ENCODE results near the gene PRAMEF14. TPM values are rescaled to one million over a fixed set of nuclear protein-coding genes. Genes with fewer than 3 reads are reported as not detected.
"Not testable (repeated sequence)": the region's sequence is repeated elsewhere in the genome, so short reads cannot be mapped to it uniquely, and the experiment has no call there.

Gene PRAMEF14
- total and polyA plus RNA-seq, 9 of the 15 experiments (the other 6 are each of a cell fraction or from before 2014, with no cell fraction given) = not detected

DNA sequence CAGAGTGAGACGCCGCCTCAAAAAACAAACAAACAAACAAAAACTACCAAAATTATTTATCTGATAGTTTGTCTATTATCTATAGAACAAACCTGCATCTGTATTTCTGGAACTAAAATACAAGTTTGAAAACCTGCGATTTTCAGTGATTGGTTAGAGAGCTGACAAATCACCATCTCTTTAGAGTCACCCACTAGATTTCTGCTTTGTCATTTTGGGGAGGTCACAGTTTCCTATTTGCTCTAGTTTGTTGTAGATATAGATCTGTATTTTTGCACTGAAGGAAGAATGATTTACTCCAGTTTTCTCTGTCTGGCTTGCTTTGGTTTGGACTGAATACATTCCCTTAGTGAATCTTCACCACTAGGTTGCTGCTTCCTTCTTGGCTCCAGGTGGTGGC is 19.6 kb upstream of the PRAMEF14 start:
- H3K4me2 ChIP-seq (ENCODE audit: insufficient read depth, low read length); CTCF ChIA-PET (ENCODE audit: low intra/inter-chr PET ratio); H4K20me1 ChIP-seq (replicated peaks; ENCODE audit: control insufficient read depth, insufficient read depth, low read length); ATAC-seq; POLR2A ChIA-PET; H3K4me1 ChIP-seq (replicated peaks in 1 of 2; ENCODE audit: control insufficient read depth in 2 of 2, insufficient read depth in 2 of 2, low read length in 2 of 2); H3K4me3 ChIP-seq; DNase-seq (ENCODE audit: extremely low read depth in 1 of 4, low spot score in 3 of 4); intact Hi-C loops (cut with micrococcal nuclease); H3K9ac ChIP-seq (ENCODE audit: insufficient read depth in 1 of 2, low read depth in 2 of 2, low read length in 2 of 2); H3K27me3 ChIP-seq (ENCODE audit: control insufficient read depth in 2 of 2, insufficient read depth in 2 of 2, low read length in 2 of 2); H3K27ac ChIP-seq (ENCODE audit: extremely low read depth, low read depth, low read length); H3K9me3 ChIP-seq (replicated peaks; ENCODE audit: control insufficient read depth, insufficient read depth, low read depth, low read length); FAIRE-seq; BruUV-seq (replicated peaks); in situ Hi-C loops (cut with MboI); H3K36me3 ChIP-seq (ENCODE audit: control insufficient read depth, insufficient read depth, low read length); H2AFZ ChIP-seq (ENCODE audit: low read depth, low read length); H3K79me2 ChIP-seq (ENCODE audit: control insufficient read depth, insufficient read depth, low read length); H3K9me1 ChIP-seq (ENCODE audit: control insufficient read depth, insufficient read depth, low read length): not testable (repeated sequence)
- TF ChIP-seq MEIS2 (IDR thresholded peaks at IDR 0.05; ENCODE audit: partially characterized antibody) = peak; percentile 15
- TF ChIP-seq NFE2 (IDR thresholded peaks at IDR 0.05; ENCODE audit: low read depth) = peak; percentile 37; the same call in 1 of the 2 replicates
- WGBS (ENCODE audit: insufficient coverage, low coverage, missing lambda C conversion rate) = 0% methylated on average over 3 of the region's 3 CpGs

DNA sequence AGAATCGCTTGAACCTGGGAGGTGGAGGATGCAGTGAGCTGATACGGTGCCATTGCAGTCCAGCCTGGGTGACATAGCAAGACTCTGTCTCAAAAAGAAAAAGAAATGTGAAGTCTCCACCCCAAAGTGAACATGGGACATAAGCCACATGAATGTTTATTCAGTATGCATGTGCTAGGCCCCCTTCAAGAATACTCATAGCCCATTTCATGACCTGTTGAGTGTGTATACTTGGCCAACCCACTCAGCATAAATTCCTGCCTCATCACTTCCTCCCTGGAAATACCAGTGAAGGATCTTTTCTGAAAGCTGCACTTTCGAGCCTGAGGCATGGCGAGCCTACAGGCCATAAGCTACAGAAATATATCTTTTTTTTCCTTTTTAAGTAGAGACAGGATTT is 18.0 kb upstream of the PRAMEF14 start:
- BruUV-seq (replicated peaks); H3K36me3 ChIP-seq (ENCODE audit: control insufficient read depth, insufficient read depth, low read length); H3K27me3 ChIP-seq (ENCODE audit: control insufficient read depth in 2 of 2, insufficient read depth in 2 of 2, low read length in 2 of 2); H3K4me3 ChIP-seq; ATAC-seq; H3K4me2 ChIP-seq (ENCODE audit: insufficient read depth, low read length); H3K4me1 ChIP-seq (replicated peaks in 1 of 2; ENCODE audit: control insufficient read depth in 2 of 2, insufficient read depth in 2 of 2, low read length in 2 of 2); H3K9ac ChIP-seq (ENCODE audit: insufficient read depth in 1 of 2, low read depth in 2 of 2, low read length in 2 of 2); H4K20me1 ChIP-seq (replicated peaks; ENCODE audit: control insufficient read depth, insufficient read depth, low read length); DNase-seq (ENCODE audit: extremely low read depth in 1 of 4, low spot score in 3 of 4); H3K27ac ChIP-seq (ENCODE audit: extremely low read depth, low read depth, low read length); CTCF ChIA-PET (ENCODE audit: low intra/inter-chr PET ratio); H3K9me1 ChIP-seq (ENCODE audit: control insufficient read depth, insufficient read depth, low read length); FAIRE-seq; H3K79me2 ChIP-seq (ENCODE audit: control insufficient read depth, insufficient read depth, low read length); POLR2A ChIA-PET; intact Hi-C loops (cut with micrococcal nuclease); H2AFZ ChIP-seq (ENCODE audit: low read depth, low read length); H3K9me3 ChIP-seq (replicated peaks; ENCODE audit: control insufficient read depth, insufficient read depth, low read depth, low read length); in situ Hi-C loops (cut with MboI): not testable (repeated sequence)
- 0% methylated on average over 2 of the region's 4 CpGs for WGBS (ENCODE audit: insufficient coverage, low coverage, missing lambda C conversion rate)

DNA sequence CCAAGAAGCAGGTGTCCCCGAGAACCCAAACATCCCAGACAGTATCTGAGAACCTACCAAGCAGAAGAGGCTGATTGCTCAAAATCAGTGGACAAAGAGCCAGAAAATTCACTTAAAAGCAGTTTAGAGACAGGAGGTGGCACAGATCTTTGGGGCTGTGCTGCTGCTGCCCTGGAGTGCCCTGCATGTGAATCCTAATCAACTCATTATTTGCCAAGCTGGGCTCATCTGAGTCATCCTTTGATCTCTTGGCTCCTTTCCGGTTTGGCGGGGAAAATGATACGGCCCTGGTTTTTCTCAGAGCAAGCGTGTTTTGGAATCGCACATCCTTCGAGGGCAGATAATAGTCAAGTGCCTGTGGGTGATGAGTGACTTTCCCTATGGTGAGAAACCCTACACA is 15.4 kb upstream of the PRAMEF14 start:
- CTCF ChIA-PET (ENCODE audit: low intra/inter-chr PET ratio); H3K4me1 ChIP-seq (replicated peaks in 1 of 2; ENCODE audit: control insufficient read depth in 2 of 2, insufficient read depth in 2 of 2, low read length in 2 of 2); H3K4me2 ChIP-seq (ENCODE audit: insufficient read depth, low read length); BruUV-seq (replicated peaks); H3K27ac ChIP-seq (ENCODE audit: extremely low read depth, low read depth, low read length); intact Hi-C loops (cut with micrococcal nuclease); H3K9ac ChIP-seq (ENCODE audit: insufficient read depth in 1 of 2, low read depth in 2 of 2, low read length in 2 of 2); H3K27me3 ChIP-seq (ENCODE audit: control insufficient read depth in 2 of 2, insufficient read depth in 2 of 2, low read length in 2 of 2); H2AFZ ChIP-seq (ENCODE audit: low read depth, low read length); in situ Hi-C loops (cut with MboI); H3K4me3 ChIP-seq; POLR2A ChIA-PET; H3K36me3 ChIP-seq (ENCODE audit: control insufficient read depth, insufficient read depth, low read length); H4K20me1 ChIP-seq (replicated peaks; ENCODE audit: control insufficient read depth, insufficient read depth, low read length); H3K79me2 ChIP-seq (ENCODE audit: control insufficient read depth, insufficient read depth, low read length); FAIRE-seq; H3K9me1 ChIP-seq (ENCODE audit: control insufficient read depth, insufficient read depth, low read length); DNase-seq (ENCODE audit: extremely low read depth in 1 of 4, low spot score in 3 of 4); ATAC-seq; H3K9me3 ChIP-seq (replicated peaks; ENCODE audit: control insufficient read depth, insufficient read depth, low read depth, low read length): not testable (repeated sequence)
- no CpG with 5 or more reads among the region's 7 CpGs for WGBS (ENCODE audit: insufficient coverage, low coverage, missing lambda C conversion rate)
